ENCODE measurements around the gene ZNF283. TPM values are rescaled to one million over a fixed set of nuclear protein-coding genes. Genes with fewer than 3 reads are reported as not detected.
A peak's percentile ranks its signal among the peaks of the same experiment; 100 is the strongest.

ZNF283 gene
- total and polyA plus RNA-seq, 4 donors, result 1.6 to 34.2 (median 4.3) TPM

- Histone ChIP-seq H3K27ac (ENCODE audit: low read depth in 1 of 2, low read length in 1 of 2) (no peak overlapping the region), H3K27me3 (ENCODE audit: control insufficient read depth in 3 of 3, insufficient read depth in 3 of 3, low read length in 2 of 3) (no peaks in the 10 kb centered on the region), H3K9ac (ENCODE audit: insufficient read depth in 1 of 2, low read length in 2 of 2) (no peak overlapping the region), H3K4me1 (ENCODE audit: control insufficient read depth in 5 of 5, insufficient read depth in 5 of 5, low read length in 5 of 5) (peaks cover 0 to 8% (median 0%) of the 10 kb centered on the region in 5 donors), H3K4me3 (no peak overlapping the region), H3K36me3 (ENCODE audit: control insufficient read depth in 4 of 4, insufficient read depth in 4 of 4, low read length in 4 of 4) (no peaks in the 10 kb centered on the region), H3K9me3 (ENCODE audit: control insufficient read depth in 4 of 4, insufficient read depth in 3 of 4, low read length in 3 of 4) (peaks cover 0 to 3% (median 0%) of the 10 kb centered on the region in 4 donors)
- ATAC-seq (ENCODE audit: insufficient read depth, low FRiP score) (no peak), DNase-seq (no peak)
- WGBS, 2 donors, result 63 to 68% methylated on average over 4 of the region's 4 CpGs
- TF ChIP-seq, protein P1, sequence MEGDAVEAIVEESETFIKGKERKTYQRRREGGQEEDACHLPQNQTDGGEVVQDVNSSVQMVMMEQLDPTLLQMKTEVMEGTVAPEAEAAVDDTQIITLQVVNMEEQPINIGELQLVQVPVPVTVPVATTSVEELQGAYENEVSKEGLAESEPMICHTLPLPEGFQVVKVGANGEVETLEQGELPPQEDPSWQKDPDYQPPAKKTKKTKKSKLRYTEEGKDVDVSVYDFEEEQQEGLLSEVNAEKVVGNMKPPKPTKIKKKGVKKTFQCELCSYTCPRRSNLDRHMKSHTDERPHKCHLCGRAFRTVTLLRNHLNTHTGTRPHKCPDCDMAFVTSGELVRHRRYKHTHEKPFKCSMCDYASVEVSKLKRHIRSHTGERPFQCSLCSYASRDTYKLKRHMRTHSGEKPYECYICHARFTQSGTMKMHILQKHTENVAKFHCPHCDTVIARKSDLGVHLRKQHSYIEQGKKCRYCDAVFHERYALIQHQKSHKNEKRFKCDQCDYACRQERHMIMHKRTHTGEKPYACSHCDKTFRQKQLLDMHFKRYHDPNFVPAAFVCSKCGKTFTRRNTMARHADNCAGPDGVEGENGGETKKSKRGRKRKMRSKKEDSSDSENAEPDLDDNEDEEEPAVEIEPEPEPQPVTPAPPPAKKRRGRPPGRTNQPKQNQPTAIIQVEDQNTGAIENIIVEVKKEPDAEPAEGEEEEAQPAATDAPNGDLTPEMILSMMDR (IDR thresholded peaks at IDR 0.05; ENCODE audit: control extremely low read depth, extremely low read depth), result no peak
Observed at GRCh38 chr19:43784241-43784980, 42.7 kb upstream of the ZNF283 start.

GRCh38 chr19:43784981-43785808, 41.9 kb upstream of the ZNF283 start:
- no peaks in the 10 kb centered on the region for H3K36me3 ChIP-seq (ENCODE audit: control insufficient read depth in 4 of 4, insufficient read depth in 4 of 4, low read length in 4 of 4)

DNA sequence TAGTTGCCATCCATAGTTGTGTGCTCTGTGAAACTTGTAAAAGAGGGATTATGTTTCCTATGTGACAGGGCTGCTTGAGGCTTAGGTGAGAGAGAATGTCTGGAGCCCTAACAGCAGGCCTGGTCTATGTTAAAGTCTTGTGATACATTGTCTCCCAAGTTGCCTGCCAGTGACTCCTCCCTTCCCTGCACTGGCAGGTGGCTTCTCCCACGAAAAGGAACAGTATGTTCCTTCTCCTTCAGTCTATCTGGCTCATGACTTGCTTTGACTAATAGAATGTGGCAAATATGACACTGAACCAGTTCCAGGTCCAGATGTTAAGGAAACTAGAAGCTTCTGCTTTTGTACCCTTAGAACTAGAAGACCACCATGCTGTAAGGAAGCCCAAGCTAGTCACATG, 40.5 kb upstream of the ZNF283 start:
- Histone ChIP-seq H3K9ac (ENCODE audit: insufficient read depth in 1 of 2, low read length in 2 of 2) (no peak overlapping the region), H3K36me3 (ENCODE audit: control insufficient read depth in 4 of 4, insufficient read depth in 4 of 4, low read length in 4 of 4) (no peaks in the 10 kb centered on the region), H3K27me3 (ENCODE audit: control insufficient read depth in 3 of 3, insufficient read depth in 3 of 3, low read length in 2 of 3) (no peaks in the 10 kb centered on the region), H3K4me1 (ENCODE audit: control insufficient read depth in 5 of 5, insufficient read depth in 5 of 5, low read length in 5 of 5) (peaks cover 0 to 5% (median 0%) of the 10 kb centered on the region in 5 donors), H3K4me3 (no peak overlapping the region), H3K27ac (ENCODE audit: low read depth in 1 of 2, low read length in 1 of 2) (no peak overlapping the region), H3K9me3 (ENCODE audit: control insufficient read depth in 4 of 4, insufficient read depth in 3 of 4, low read length in 3 of 4) (no peaks in the 10 kb centered on the region)
- 44 to 59% methylated on average over 1 of the region's 1 CpG for WGBS, 2 donors
- TF ChIP-seq, protein P1 (IDR thresholded peaks at IDR 0.05; ENCODE audit: control extremely low read depth, extremely low read depth), result no peak
- no peak for ATAC-seq (ENCODE audit: insufficient read depth, low FRiP score)
- no peak for DNase-seq

More at GRCh38 chr19:43784981-43785808, 41.9 kb upstream of the ZNF283 start:
- H3K27me3 ChIP-seq (ENCODE audit: control insufficient read depth in 3 of 3, insufficient read depth in 3 of 3, low read length in 2 of 3), result no peaks in the 10 kb centered on the region
- ATAC-seq (ENCODE audit: insufficient read depth, low FRiP score) (peak; percentile 77), DNase-seq (peak; percentile 51 to 66 (median 66))
- TF ChIP-seq, protein P1 (IDR thresholded peaks at IDR 0.05; ENCODE audit: control extremely low read depth, extremely low read depth), result peak; percentile 98
- no peak overlapping the region for H3K9ac ChIP-seq (ENCODE audit: insufficient read depth in 1 of 2, low read length in 2 of 2)
- peaks cover 0 to 3% (median 0%) of the 10 kb centered on the region in 4 donors for H3K9me3 ChIP-seq (ENCODE audit: control insufficient read depth in 4 of 4, insufficient read depth in 3 of 4, low read length in 3 of 4)
- no peak overlapping the region for H3K4me3 ChIP-seq
- no peak overlapping the region for H3K27ac ChIP-seq (ENCODE audit: low read depth in 1 of 2, low read length in 1 of 2)
- WGBS, 2 donors, result 15 to 22% methylated on average over 10 of the region's 10 CpGs
- H3K4me1 ChIP-seq (ENCODE audit: control insufficient read depth in 5 of 5, insufficient read depth in 5 of 5, low read length in 5 of 5), result peaks cover 0 to 7% (median 0%) of the 10 kb centered on the region in 5 donors

All from lung (tissue), 12 donors.